Measurements from ENCODE around the gene VASP. TPM values are rescaled to one million over a fixed set of nuclear protein-coding genes. Genes with fewer than 3 reads are reported as not detected.

Gene VASP
- total and polyA plus RNA-seq, 2 of the 13 experiments (the other 11 are each of a cell fraction or from before 2014, with no cell fraction given), result 41.8 to 67.1 TPM

DNA sequence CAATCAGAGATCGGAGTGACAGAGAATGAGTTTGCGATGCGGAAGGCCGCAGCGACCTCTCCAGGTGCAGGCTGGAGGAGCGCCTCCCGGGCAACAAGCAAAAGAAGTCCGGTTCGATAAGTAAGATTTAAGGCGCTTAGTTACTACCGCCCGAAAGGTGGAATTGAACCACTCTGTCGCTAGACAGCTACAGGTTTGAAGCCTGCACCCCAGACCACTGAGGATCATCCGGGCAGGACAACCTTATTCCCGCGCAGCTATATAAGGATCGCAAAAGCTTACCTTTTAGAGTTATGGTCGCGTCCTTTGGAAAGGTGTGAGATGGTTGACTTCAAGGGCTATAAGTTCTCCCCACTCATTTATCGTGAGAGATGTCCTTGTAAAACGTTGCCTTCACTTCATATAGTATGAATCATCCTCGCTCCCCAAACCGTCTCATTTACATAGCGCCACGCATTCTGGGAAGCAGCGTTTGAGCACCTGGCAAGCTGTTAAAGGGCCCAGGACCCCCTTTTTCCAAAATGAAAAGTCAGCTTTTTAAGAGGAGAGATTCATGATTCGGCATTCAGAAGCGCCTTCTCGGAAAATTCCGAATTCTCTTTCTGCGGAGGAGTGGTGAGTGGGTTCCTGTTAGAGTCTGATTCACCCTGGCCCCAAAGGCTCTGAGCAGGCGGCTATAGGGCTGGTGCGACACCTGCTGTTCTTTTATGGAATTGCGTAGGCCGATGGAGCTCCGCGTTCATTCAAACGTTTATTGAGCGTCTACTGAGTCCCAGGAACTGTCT is 28.6 kb upstream of the VASP start (continued):
- TF ChIP-seq, protein P1, sequence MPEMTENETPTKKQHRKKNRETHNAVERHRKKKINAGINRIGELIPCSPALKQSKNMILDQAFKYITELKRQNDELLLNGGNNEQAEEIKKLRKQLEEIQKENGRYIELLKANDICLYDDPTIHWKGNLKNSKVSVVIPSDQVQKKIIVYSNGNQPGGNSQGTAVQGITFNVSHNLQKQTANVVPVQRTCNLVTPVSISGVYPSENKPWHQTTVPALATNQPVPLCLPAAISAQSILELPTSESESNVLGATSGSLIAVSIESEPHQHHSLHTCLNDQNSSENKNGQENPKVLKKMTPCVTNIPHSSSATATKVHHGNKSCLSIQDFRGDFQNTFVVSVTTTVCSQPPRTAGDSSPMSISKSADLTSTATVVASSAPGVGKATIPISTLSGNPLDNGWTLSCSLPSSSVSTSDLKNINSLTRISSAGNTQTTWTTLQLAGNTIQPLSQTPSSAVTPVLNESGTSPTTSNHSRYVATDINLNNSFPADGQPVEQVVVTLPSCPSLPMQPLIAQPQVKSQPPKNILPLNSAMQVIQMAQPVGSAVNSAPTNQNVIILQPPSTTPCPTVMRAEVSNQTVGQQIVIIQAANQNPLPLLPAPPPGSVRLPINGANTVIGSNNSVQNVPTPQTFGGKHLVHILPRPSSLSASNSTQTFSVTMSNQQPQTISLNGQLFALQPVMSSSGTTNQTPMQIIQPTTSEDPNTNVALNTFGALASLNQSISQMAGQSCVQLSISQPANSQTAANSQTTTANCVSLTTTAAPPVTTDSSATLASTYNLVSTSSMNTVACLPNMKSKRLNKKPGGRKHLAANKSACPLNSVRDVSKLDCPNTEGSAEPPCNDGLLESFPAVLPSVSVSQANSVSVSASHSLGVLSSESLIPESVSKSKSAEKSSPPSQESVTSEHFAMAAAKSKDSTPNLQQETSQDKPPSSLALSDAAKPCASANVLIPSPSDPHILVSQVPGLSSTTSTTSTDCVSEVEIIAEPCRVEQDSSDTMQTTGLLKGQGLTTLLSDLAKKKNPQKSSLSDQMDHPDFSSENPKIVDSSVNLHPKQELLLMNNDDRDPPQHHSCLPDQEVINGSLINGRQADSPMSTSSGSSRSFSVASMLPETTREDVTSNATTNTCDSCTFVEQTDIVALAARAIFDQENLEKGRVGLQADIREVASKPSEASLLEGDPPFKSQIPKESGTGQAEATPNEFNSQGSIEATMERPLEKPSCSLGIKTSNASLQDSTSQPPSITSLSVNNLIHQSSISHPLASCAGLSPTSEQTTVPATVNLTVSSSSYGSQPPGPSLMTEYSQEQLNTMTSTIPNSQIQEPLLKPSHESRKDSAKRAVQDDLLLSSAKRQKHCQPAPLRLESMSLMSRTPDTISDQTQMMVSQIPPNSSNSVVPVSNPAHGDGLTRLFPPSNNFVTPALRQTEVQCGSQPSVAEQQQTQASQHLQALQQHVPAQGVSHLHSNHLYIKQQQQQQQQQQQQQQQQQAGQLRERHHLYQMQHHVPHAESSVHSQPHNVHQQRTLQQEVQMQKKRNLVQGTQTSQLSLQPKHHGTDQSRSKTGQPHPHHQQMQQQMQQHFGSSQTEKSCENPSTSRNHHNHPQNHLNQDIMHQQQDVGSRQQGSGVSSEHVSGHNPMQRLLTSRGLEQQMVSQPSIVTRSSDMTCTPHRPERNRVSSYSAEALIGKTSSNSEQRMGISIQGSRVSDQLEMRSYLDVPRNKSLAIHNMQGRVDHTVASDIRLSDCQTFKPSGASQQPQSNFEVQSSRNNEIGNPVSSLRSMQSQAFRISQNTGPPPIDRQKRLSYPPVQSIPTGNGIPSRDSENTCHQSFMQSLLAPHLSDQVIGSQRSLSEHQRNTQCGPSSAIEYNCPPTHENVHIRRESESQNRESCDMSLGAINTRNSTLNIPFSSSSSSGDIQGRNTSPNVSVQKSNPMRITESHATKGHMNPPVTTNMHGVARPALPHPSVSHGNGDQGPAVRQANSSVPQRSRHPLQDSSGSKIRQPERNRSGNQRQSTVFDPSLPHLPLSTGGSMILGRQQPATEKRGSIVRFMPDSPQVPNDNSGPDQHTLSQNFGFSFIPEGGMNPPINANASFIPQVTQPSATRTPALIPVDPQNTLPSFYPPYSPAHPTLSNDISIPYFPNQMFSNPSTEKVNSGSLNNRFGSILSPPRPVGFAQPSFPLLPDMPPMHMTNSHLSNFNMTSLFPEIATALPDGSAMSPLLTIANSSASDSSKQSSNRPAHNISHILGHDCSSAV (CRISPR knock-in tag; IDR thresholded peaks at IDR 0.05; ENCODE audit: borderline replicate concordance), result no peak
- TF ChIP-seq ZNF577 (CRISPR knock-in tag; IDR thresholded peaks at IDR 0.05; ENCODE audit: borderline replicate concordance, low read depth) (no peak), CBFB (CRISPR knock-in tag; IDR thresholded peaks at IDR 0.05) (peak; percentile 41; the same call in 1 of the 2 replicates), ZSCAN22 (CRISPR knock-in tag; IDR thresholded peaks at IDR 0.05) (no peak), ZNF605 (CRISPR knock-in tag; IDR thresholded peaks at IDR 0.05) (peak; percentile 88; the same call in 1 of the 2 replicates), SRSF1 (optimal IDR thresholded peaks at IDR 0.05; ENCODE audit: low read depth, low read length) (no peak), ZNF431 (CRISPR knock-in tag; IDR thresholded peaks at IDR 0.05; ENCODE audit: borderline replicate concordance, low read depth) (no peak), ZNF75D (CRISPR knock-in tag; IDR thresholded peaks at IDR 0.05; ENCODE audit: borderline replicate concordance) (peak; percentile 31; the same call in 1 of the 2 replicates), ZNF619 (CRISPR knock-in tag; IDR thresholded peaks at IDR 0.05) (no peak), NR2F1 (CRISPR knock-in tag; IDR thresholded peaks at IDR 0.05) (0 out of 4 replicates have a peak, but pooled peaks of 1 of the 2 experiments have one; percentile 26), ZNF788 (CRISPR knock-in tag; IDR thresholded peaks at IDR 0.05; ENCODE audit: borderline replicate concordance) (no peak; the same call in 1 of the 2 replicates), HMG20A (CRISPR knock-in tag; IDR thresholded peaks at IDR 0.05; ENCODE audit: borderline replicate concordance) (peak; percentile 53; the same call in 1 of the 2 replicates), PCBP1 (IDR thresholded peaks at IDR 0.05; ENCODE audit: borderline replicate concordance, low read depth, low read length) (no peak), NONO (IDR thresholded peaks at IDR 0.05) (no peak), NONO (CRISPR knock-in tag; conservative IDR thresholded peaks at IDR 0.05) (peak; percentile 78), ZNF883 (CRISPR knock-in tag; IDR thresholded peaks at IDR 0.05; ENCODE audit: not compliant biosample characterization) (no peak), ZFP36L1 (CRISPR knock-in tag; IDR thresholded peaks at IDR 0.05) (no peak), DPF2 (CRISPR knock-in tag; IDR thresholded peaks at IDR 0.05; ENCODE audit: borderline replicate concordance, low read depth) (no peak)
- TF ChIP-seq, protein P2, sequence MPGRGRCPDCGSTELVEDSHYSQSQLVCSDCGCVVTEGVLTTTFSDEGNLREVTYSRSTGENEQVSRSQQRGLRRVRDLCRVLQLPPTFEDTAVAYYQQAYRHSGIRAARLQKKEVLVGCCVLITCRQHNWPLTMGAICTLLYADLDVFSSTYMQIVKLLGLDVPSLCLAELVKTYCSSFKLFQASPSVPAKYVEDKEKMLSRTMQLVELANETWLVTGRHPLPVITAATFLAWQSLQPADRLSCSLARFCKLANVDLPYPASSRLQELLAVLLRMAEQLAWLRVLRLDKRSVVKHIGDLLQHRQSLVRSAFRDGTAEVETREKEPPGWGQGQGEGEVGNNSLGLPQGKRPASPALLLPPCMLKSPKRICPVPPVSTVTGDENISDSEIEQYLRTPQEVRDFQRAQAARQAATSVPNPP (CRISPR knock-in tag; IDR thresholded peaks at IDR 0.05), result peak; percentile 100
- TF ChIP-seq, protein P3, sequence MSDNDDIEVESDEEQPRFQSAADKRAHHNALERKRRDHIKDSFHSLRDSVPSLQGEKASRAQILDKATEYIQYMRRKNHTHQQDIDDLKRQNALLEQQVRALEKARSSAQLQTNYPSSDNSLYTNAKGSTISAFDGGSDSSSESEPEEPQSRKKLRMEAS (IDR thresholded peaks at IDR 0.05), result peak; percentile 20
